ENCODE measurements around the gene DGKD.

DGKD gene

DNA sequence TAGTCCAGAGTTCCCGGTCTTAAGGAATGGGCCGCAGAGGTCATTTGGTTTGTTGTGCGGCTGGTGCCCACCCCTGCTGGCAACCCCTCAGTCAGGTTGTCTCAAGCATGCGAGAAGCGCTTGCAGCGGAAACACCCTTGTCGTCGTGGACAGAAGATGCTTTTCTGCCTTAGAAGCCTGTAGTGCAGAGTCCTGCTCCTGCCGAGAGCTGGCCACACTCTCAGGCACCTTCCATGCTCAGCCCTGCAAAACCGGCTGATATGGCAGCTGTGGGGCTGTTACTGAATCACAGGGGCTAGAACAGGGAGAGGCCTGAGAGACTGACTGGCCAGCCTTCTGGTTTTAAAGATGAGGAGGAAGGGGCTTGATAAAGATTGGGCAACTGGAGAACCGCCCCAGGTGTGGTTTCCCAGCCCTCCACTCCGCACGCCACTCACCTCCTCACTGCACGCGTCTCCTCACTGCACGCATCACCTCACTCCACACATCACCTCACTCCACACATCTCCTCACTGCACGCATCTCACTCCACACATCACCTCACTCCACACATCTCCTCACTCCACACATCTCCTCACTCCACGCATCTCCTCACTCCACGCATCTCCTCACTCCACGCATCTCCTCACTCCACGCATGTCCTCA is 108.7 kb downstream of the DGKD start:
- DNase-seq: no peak
- in situ Hi-C loops (cut with MboI; ENCODE audit: low pct_unique_long_range_greater_than_20kb, low sequenced_read_pairs): no loop called here

DNA sequence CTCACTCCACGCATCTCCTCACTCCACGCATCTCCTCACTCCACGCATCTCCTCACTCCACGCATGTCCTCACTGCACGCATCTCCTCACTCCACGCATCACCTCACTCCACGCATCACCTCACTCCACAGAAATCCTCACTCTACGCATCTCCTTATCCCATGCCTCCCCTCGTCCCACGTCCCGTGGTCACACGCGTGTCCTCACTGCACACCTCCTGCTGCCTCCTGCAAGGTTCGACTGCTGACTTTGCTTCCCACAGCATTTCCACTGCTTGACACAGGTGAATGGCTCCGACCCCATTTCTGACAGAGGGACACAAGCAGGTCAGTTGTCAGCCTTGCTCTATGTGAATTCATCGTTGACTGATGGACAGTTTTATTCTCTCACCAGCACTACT is 109.3 kb downstream of the DGKD start:
- DNase-seq: no peak
- in situ Hi-C loops (cut with MboI; ENCODE audit: low pct_unique_long_range_greater_than_20kb, low sequenced_read_pairs): no loop called here

DNA sequence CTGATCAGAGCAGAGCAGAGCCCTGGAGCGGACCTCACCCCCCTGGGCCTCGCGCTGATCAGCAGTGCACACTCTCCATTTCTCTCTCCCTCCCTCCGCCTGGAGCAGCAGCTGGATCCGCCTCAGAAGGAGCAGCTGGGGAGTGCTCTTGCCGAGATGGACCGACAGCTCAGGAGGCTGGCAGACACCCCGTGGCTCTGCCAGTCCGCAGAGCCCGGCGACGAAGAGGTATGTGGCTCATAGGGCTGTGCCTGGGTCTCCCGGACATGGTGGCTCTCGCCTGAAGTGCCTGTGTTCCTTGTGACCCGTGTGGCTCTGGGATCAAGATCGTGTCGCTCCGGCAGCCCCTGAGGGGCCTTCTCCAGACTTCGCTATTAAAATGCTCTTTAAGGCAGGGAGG is 109.8 kb downstream of the DGKD start:
- no peak for DNase-seq
- in situ Hi-C loops (cut with MboI; ENCODE audit: low pct_unique_long_range_greater_than_20kb, low sequenced_read_pairs): no loop called here

DNA sequence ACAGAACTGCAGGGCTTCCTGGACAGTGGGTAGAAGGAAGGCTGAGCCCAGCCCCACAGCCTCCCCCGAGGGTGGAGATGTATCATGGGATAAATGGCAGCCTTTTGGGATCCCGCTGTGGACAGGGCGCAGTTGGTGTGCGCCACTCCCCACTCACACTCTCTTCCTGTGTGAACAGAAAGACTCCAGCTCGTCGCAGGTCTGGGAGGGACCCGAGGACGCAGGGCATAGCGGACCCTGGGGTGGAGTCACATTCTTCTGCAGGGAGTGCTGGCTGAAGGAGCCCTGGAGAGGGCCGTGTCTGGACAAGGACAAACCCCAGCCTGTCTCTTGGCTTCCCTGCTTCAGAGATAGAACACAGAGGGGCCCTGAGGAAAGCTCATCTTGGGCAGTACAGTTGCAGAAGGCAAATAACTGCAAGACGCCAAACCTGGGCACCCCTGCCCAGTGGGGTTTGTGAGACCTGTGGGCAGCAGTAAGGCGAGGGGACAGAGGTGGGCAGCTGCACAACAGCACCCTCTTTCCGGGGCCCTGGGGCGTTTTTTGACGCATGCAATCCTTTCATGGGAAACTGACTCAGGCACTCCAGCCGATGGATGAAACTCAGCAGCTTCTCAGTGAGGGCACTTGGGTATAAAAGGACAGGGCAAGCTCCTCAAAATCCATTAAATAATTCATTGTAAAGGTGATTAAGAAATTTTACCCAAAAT is 110.4 kb downstream of the DGKD start:
- in situ Hi-C loops (cut with MboI; ENCODE audit: low pct_unique_long_range_greater_than_20kb, low sequenced_read_pairs): no loop called here

DNA sequence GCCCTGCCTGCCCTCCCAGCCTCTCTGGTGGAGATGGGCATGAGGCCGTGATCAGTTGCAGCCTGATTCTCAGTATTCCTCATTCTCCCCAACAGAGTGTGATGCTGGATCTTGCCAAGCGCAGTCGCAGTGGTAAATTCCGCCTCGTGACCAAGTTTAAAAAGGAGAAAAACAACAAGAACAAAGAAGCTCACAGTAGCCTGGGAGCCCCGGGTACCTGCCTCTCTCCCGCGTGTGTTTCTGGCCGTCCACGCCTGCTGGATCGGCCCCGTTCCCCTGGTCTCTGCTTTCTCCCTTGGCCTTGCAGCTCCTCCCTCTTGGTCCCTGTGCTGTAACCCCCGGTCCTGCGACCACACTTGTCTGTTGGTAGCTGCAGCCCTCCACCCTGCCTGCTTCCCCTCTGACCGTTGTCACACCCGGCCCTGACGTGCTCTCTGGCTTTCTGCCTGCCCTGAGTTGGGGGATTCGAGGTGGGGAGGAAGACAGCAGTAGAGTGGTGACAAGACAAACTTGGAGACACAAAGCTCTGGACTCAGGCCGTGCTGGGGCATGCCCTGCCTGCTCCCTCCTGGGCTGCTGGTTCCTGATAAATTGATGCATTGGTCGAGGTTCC is 112.8 kb downstream of the DGKD start:
- DNase-seq: no peak
- in situ Hi-C loops (cut with MboI; ENCODE audit: low pct_unique_long_range_greater_than_20kb, low sequenced_read_pairs): no loop called here

More for the DNA sequence above, 110.4 kb downstream of the DGKD start:
- DNase-seq: no peak

DNA sequence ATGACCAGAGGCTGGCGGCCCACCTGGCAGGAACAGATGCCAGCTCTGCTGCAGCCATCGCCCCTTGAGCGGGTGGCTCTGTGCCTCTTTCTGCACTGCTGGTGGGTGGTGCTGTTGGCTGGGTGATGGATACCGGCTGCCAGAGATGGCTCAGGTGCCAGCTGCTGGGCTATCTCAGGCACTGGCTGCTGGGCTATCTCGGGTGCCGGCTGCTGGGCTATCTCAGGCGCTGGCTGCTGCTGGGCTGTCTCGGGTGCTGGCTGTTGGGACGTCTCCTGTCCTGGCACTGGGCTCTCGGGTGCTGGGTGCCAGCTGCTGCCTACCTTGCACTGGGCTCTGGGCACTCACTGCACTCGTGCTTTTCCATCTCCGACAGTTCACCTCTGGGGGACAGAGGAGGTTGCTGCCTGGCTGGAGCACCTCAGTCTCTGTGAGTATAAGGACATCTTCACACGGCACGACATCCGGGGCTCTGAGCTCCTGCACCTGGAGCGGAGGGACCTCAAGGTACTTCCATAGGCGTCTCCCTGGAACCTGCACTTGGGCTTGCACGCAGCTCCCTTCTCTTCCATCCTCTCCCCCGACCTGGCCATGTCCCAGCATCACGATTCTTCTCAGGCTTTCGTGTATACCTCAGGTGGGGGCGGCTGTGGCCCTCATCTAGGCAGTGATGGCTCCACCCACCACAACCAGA is 113.9 kb downstream of the DGKD start:
- DNase-seq: no peak
- in situ Hi-C loops (cut with MboI; ENCODE audit: low pct_unique_long_range_greater_than_20kb, low sequenced_read_pairs): no loop called here

DNA sequence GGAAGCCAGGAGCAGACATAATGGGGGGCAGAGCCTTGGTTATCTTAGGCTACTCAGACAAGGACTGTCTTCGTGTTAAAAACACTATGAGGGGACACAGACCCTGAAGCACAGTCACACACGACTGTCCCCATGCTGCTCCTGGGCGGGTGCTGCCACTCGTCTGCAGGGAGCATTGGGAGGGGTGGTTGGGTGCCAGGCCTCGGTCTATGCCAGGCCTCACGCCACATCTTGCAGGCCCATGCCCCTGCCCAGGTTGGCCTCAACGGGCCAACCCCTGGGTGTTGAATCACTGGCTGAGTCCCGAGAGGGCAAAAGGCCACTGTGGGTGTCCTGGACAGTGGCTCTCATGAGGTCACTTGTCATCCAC is 114.4 kb downstream of the DGKD start:
- in situ Hi-C loops (cut with MboI; ENCODE audit: low pct_unique_long_range_greater_than_20kb, low sequenced_read_pairs): no loop called here
- no peak for DNase-seq

DNA sequence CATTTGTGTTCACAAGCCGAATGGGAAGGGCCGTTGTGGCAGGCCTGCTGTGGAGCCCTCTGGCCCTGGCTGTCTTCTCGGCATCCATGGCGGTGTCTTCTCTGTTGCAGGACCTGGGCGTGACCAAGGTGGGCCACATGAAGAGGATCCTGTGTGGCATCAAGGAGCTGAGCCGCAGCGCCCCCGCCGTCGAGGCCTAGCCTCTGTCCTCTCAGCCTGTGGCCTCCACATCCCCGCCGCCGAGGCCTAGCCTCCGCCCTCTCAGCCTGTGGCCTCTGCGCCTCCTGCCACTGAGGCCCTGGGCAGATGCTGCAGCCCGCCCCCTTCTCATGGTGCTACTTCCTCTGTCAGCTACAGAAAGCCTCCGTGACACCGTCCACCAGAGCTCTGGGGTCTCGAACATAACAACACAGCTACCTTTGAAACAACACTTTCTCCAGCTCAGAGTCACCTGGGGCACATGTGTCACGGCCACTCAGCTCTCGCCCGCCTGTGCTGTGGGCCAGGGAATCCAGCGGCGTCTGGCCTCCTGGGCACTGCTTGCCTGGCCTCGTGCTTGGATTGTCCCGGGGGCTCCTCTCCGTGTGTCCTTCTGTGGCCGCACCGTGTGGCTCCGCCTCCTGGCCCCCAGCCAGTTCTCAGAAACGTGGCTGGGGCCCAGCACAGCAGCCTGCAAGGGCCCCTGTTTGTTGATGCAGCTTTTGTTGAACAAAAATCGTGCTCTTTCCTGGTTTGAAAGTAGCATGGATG is 115.1 kb downstream of the DGKD start:
- in situ Hi-C loops (cut with MboI; ENCODE audit: low pct_unique_long_range_greater_than_20kb, low sequenced_read_pairs): no loop called here
- DNase-seq: no peak

DNA sequence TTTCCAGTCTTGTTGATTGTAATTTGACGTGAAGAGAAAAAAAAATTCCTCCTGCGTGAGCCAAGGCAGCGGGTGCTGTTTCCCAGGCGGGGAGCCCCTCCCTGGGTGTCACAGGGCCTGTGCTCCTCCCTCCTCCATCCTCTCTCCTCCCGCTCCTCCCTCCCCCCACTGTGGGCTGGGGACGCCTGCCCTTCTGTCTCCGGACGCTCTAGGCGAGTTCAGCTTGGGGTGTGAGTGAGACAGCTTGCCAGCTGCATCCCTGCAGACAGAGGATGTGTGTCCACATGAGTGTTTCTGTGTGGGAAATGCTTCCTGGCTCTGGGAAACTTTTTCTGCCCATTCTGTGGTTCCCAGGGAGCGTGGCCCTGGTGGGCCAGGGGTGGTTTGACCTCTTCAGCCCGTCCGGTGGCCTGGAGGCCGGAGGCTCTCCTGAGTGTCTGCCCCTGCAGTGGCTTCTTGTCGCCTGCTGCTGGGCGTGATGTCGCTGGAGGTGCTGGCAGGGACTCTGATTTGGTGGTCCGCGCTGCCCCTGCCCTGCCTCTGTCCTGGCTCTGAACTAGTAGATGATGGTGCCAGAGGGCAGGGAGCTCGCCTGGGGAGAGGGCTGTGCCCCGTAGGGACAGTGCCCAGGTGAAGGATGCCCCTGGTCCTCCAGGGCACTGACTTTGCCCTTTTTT is 115.9 kb downstream of the DGKD start:
- in situ Hi-C loops (cut with MboI; ENCODE audit: low pct_unique_long_range_greater_than_20kb, low sequenced_read_pairs): no loop called here

DNA sequence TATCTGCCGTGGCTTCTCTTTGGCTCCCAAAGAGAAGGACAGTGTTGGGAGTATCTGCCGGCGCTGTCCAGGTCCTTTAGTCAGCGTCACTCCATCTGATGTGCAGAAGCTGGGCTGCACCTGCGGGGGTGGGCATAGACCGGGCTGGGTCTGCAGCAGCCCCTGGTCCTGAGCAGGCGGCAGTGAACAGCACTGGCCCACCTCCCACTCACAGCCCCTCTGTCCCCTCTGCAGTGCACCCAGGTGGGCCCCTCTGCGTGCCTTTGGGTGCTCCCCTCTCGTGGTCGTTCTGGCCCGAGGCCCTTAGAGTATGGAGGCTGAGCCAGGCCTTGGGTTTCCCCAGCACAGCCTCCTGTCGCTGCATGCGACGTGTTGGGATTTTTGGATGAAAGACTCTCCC is 116.5 kb downstream of the DGKD start:
- in situ Hi-C loops (cut with MboI; ENCODE audit: low pct_unique_long_range_greater_than_20kb, low sequenced_read_pairs): no loop called here
- no peak for DNase-seq

More for the DNA sequence above, 115.9 kb downstream of the DGKD start:
- DNase-seq: no peak

DNA sequence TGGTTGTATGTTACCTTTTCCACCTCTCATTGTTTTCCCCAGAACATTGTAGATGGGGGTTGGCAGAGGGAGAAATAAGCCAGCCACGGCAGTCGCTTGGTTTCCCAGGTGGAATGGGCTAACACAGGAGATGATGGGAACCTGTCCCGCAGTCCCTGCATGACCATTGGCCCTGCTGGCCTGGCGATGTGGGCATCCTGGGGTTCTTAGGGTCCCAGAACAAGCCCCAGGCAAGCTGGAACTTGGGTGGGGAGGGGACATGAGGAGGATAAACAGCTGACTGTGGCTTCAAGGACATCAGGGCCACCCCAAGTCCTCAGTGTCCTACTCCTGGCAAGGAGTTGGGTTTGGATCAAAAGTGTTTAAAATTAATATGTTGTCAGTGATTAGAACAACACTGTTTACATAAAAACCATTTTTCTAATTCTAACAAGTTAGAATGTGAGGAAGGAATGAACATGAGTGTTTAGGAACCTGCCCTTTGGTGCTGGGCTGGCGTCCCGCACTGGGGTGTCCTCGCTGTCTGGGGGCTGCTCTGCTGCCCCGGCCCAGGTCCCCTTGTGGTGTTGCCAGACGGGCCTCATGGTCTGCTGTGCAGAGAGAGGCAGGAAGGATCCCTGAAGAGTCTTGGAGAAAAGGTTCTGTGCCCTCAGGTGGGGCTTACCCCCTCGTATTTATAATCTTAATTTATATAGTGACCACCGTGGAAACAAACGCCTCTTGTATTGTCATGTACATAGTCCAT is 117.2 kb downstream of the DGKD start:
- DNase-seq: no peak
- in situ Hi-C loops (cut with MboI; ENCODE audit: low pct_unique_long_range_greater_than_20kb, low sequenced_read_pairs): no loop called here

DNA sequence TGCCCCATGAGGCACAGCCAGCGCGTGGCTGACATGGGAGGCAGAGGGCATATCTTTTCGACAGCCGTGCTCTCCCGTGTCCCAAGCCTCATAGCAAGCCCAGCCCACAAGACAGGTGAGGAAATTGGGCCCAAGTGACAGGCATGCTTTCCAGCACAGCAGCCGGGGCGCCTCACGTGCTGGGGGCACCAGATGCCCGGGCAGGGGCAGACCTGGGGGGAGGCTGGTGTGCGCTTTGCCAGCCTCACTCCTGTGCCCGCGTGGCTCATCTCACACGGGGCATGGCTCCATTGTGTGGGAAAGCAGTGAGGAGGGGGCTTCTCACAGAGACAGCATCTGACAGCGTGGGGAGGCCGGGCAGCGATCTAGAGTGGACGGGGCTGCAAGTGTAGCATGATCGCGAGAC is 119.1 kb downstream of the DGKD start:
- in situ Hi-C loops (cut with MboI; ENCODE audit: low pct_unique_long_range_greater_than_20kb, low sequenced_read_pairs): no loop called here
- no peak for DNase-seq

DNA sequence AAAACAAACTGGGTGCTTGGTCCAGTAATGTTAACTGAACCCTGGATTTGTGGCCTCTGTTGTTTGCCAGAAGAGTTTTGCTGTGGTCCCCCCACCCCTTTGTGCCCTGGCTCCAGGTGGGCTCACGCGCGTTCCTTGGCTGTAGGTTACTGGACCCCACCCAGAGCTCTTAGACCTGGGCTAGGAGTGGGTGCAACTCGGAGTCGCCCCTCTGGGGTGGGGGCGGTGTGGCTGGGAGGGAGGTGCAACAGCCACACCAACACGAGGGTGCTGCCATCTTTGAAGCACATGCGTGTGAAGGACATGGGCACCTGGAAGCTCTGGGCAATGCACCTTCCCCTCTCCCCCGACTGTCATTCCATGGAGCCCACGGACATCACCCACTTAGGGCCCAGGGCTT is 119.6 kb downstream of the DGKD start:
- in situ Hi-C loops (cut with MboI; ENCODE audit: low pct_unique_long_range_greater_than_20kb, low sequenced_read_pairs): no loop called here
- DNase-seq: no peak

DNA sequence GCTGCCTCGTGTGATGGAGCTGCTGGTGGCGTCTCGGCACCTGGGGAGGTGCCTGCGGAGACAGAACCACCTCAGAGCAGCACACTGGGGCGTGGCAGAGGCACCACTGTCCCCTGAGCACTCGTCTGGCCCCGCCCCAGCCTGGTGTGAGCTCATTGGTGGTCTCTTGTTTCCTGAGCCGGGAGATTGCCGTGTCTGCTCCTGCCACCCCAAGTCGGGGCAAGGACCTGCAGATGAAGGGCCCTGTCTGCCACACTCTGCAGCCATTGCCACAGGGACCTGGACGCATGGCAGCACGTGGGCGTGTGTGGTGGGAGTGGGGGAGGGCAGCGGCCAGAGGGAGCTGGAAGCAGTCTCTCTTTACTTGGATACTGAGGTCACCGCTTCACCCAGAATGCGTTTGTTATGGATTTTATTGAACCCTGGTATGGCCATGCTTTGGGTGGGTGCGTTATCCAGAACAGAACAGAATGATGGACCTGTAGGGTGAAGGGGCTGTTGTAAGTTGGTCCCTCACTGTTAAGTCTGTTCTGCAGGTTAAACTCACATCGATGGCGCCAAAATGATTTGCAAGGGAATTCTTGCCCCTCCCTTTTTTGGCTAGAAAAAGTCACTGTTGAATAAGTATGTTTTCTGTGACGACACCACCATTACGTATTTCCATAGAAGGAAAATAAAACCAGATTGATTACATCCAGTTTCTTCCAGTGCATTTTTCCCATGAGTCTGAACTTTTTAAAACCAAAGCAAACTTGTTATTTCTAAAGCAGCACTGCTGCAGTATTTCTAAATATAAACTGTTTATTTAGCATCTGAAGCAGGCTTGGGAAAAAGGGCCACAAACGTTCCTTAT is 120.2 kb downstream of the DGKD start:
- no peak for DNase-seq
- in situ Hi-C loops (cut with MboI; ENCODE audit: low pct_unique_long_range_greater_than_20kb, low sequenced_read_pairs): no loop called here

DNA sequence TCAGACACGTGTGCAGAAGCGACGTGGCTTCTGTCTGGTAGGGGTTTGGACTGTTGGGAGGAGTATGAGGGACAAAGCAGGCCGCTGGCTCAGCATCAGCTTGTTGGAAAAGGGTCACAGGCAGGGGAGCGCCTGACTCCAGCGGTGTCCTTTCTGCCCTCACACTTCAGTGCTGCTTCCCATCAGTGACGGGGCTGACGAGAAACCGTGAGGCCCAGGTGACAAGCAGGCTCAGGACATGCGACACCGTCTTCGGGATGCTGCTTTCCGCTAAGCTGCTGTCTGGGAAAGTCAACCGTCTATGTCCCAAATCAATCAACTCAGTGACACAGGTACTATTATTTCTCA is 121.7 kb downstream of the DGKD start:
- no peak for DNase-seq
- in situ Hi-C loops (cut with MboI; ENCODE audit: low pct_unique_long_range_greater_than_20kb, low sequenced_read_pairs): no loop called here

DNA sequence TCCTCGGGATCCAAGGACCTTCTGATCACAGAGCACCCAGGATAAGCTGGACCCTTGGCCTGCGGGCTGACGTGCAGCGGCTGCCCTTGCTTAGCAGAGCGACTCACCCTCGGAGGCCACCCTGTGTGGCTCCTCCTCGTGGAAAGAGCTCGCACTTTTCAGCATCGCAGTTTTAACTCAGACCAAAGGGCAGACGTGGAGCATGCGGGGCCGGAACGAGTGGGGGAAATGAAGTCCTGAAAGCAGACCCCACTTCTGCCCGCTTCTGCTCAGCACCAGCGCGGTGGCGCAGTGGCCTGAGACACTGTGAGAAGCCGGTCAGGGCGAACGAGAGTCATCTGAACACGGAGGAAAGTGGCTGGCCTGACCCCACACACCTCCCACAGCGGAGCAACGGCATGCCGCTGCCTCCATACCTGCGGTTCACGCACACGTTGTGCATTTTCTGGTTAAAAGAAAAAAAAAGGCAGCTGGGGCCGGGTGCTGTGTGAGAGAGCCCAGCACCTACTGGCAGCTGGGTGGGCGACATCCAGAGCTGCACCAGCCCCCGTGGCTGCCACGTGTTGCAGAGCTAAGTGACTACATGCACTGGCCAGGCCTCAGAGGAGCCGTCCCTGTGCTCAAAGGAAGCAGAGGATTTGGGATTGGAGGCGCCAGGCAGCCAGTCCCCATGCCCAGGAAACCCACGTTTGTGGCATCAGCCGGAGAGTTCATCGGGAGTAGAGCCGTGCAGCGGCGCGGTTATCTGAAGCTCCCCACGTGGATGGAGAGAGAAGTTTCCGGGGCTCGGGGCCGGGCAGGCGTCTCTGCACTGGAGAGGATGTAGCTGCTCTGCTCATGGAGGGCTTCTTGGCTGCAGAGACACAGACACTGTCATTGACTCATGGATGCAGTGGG is 122.6 kb downstream of the DGKD start:
- in situ Hi-C loops (cut with MboI; ENCODE audit: low pct_unique_long_range_greater_than_20kb, low sequenced_read_pairs): no loop called here
- no peak for DNase-seq

Data from KBM-7 (cell line).